Measurements from ENCODE around the gene UBAC1. TPM values are rescaled to one million over a fixed set of nuclear protein-coding genes. Genes with fewer than 3 reads are reported as not detected.

Gene UBAC1
- total RNA-seq, 1 experiment from 2014 or later, result 54.8 TPM

DNA sequence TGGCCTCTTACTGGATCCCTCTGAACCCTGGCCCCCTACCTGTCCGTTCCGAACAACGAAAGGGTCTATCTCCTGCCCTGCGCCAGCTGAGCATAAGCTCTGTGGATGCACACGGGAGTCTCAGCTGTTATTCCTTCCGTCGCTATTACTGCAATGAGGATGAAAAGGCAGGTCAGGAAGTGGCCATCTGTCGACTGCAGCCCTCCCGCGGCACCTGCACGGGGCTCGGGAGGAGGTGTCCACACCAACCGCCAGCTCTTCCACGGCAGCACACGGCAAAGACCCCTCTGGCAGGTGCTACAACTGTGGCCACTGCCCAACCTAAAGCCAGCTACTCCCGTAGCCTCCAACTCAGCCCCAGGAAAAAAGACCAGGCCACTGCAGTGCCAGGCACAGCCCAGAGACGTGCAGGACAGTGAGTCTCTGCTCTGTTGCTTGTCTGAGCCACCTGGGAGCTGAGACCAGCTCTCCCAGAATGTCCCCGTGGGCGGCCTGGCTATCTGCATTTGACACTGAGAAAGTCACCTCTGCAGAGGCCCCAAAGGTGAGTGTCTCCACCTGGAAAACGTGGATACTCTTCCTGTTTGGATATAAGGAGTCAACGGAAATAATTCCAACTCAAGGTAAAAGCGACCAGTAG, 72.9 kb downstream of the UBAC1 start:
- TF ChIP-seq JUND (IDR thresholded peaks at IDR 0.05) (no peak), CBX3 (IDR thresholded peaks at IDR 0.05; ENCODE audit: low read depth) (no peak), TCF7L2 (IDR thresholded peaks at IDR 0.05; ENCODE audit: borderline replicate concordance, extremely low read depth, insufficient read depth, insufficient read length) (no peak), ELF1 (IDR thresholded peaks at IDR 0.05; ENCODE audit: borderline replicate concordance, low read depth) (no peak), RAD21 (IDR thresholded peaks at IDR 0.05; ENCODE audit: low read depth) (no peak), ZFX (IDR thresholded peaks at IDR 0.05) (no peak), EZH2phosphoT487 (IDR thresholded peaks at IDR 0.05; ENCODE audit: borderline replicate concordance) (no peak)
- TF ChIP-seq, protein P1, sequence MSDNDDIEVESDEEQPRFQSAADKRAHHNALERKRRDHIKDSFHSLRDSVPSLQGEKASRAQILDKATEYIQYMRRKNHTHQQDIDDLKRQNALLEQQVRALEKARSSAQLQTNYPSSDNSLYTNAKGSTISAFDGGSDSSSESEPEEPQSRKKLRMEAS (IDR thresholded peaks at IDR 0.05), result no peak
- TF ChIP-seq, protein P2, sequence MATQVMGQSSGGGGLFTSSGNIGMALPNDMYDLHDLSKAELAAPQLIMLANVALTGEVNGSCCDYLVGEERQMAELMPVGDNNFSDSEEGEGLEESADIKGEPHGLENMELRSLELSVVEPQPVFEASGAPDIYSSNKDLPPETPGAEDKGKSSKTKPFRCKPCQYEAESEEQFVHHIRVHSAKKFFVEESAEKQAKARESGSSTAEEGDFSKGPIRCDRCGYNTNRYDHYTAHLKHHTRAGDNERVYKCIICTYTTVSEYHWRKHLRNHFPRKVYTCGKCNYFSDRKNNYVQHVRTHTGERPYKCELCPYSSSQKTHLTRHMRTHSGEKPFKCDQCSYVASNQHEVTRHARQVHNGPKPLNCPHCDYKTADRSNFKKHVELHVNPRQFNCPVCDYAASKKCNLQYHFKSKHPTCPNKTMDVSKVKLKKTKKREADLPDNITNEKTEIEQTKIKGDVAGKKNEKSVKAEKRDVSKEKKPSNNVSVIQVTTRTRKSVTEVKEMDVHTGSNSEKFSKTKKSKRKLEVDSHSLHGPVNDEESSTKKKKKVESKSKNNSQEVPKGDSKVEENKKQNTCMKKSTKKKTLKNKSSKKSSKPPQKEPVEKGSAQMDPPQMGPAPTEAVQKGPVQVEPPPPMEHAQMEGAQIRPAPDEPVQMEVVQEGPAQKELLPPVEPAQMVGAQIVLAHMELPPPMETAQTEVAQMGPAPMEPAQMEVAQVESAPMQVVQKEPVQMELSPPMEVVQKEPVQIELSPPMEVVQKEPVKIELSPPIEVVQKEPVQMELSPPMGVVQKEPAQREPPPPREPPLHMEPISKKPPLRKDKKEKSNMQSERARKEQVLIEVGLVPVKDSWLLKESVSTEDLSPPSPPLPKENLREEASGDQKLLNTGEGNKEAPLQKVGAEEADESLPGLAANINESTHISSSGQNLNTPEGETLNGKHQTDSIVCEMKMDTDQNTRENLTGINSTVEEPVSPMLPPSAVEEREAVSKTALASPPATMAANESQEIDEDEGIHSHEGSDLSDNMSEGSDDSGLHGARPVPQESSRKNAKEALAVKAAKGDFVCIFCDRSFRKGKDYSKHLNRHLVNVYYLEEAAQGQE (IDR thresholded peaks at IDR 0.05; ENCODE audit: low read depth), result no peak
- BruUV-seq (replicated peaks), result no TSS peak
- H2AFZ ChIP-seq (ENCODE audit: low read depth, low read length, poor library complexity, severe bottlenecking), result no peak overlapping the region
- no peak overlapping the region for H3K9ac ChIP-seq (ENCODE audit: low read length)
- H3K4me2 ChIP-seq (ENCODE audit: low read length), result no peak overlapping the region
- H3K4me1 ChIP-seq (ENCODE audit: control insufficient read depth in 1 of 2, insufficient read depth in 2 of 2, low read length in 2 of 2), result peaks cover 19 to 43% of the 10 kb centered on the region in 2 experiments
- H3K79me2 ChIP-seq (ENCODE audit: insufficient read depth, low read length), result peaks cover 100% of the 10 kb centered on the region
- no peak overlapping the region for H3K4me3 ChIP-seq (replicated peaks in 1 of 2; ENCODE audit: low read depth in 1 of 2, low read length in 2 of 2)
- no peak for ATAC-seq
- ChIA-PET CTCF (no interaction called here), POLR2A (no interaction called here), RAD21 (ENCODE audit: low non-redundant PET in 1 of 2, low total read pairs in 2 of 2, uncharacterized antibody in 2 of 2, unreplicated experiment in 2 of 2) (no interaction called here)
- H3K9me2 ChIP-seq (ENCODE audit: insufficient read depth), result no peaks in the 10 kb centered on the region
- H4K20me1 ChIP-seq (ENCODE audit: insufficient read depth), result peaks cover 4% of the 10 kb centered on the region; the same call in 1 of the 2 replicates
- H3K36me3 ChIP-seq (ENCODE audit: control insufficient read depth in 1 of 2, insufficient read depth in 2 of 2, low read length in 2 of 2), result no peaks in the 10 kb centered on the region
- no peak overlapping the region; the same call in 1 of the 2 replicates for H3K27ac ChIP-seq (ENCODE audit: low read depth, low read length)
- H3K9me3 ChIP-seq (ENCODE audit: control insufficient read depth in 1 of 2, insufficient read depth in 1 of 2, low read depth in 1 of 2, low read length in 2 of 2), result no peaks in the 10 kb centered on the region
- H3K27me3 ChIP-seq (ENCODE audit: insufficient read depth, low read length), result no peaks in the 10 kb centered on the region
- intact Hi-C loops (cut with micrococcal nuclease), result no loop called here
- no peak for DNase-seq (ENCODE audit: low read depth, low spot score)
